OCI-LY1 (cell line): ENCODE measurements around the gene ARID5B.

Experiments used
- H2AFZ ChIP-seq: fragments of 200-600 bp; sonication (generic), shearing (Covaris generic); 2 replicates; pipeline ENCODE4 v1.6.0; 2014; ENCODE audit warnings: antibody characterized with exemption, mild to moderate bottlenecking, low read length
- H3F3A ChIP-seq: fragments of 200-600 bp; sonication (generic), shearing (Covaris generic); 2 replicates; pipeline ENCODE4 v1.6.0; 2014; ENCODE audit warnings: mild to moderate bottlenecking, antibody characterized with exemption, low read length, moderate library complexity; ENCODE audit not compliant: insufficient read depth
- H3K27ac ChIP-seq: fragments of 200-600 bp; sonication (generic); 2 replicates; pipeline ENCODE4 v1.5.1; 2014; ENCODE audit warnings: low read length, mixed run types, mild to moderate bottlenecking, low read depth; ENCODE audit not compliant: poor library complexity, severe bottlenecking
- H3K27me3 ChIP-seq: fragments of 200-600 bp; sonication (generic); 2 replicates; pipeline ENCODE4 v1.6.0; 2014; ENCODE audit warnings: antibody characterized with exemption, mild to moderate bottlenecking, low read length, moderate library complexity; ENCODE audit not compliant: insufficient read depth
- H3K36me3 ChIP-seq: fragments of 200-600 bp; sonication (generic); 2 replicates; pipeline ENCODE4 v1.6.1; 2014; ENCODE audit warnings: mild to moderate bottlenecking, antibody characterized with exemption, low read length, moderate library complexity, mixed read lengths; ENCODE audit not compliant: insufficient read depth
- H3K4me1 ChIP-seq: fragments of 200-600 bp; sonication (generic); 2 replicates; pipeline ENCODE4 v1.5.1; 2014; ENCODE audit warnings: mild to moderate bottlenecking, low read length, moderate library complexity; ENCODE audit not compliant: insufficient read depth, severe bottlenecking
- H3K4me2 ChIP-seq: fragments of 200-600 bp; sonication (generic), shearing (Covaris generic); 2 replicates; pipeline ENCODE4 v1.6.1; 2014; ENCODE audit warnings: low read length
- H3K4me3 ChIP-seq: fragments of 200-600 bp; sonication (generic); 2 replicates; pipeline ENCODE4 v1.5.1; 2014; ENCODE audit warnings: low read length, low read depth, mild to moderate bottlenecking, mixed read lengths; ENCODE audit not compliant: poor library complexity, severe bottlenecking
- H3K79me2 ChIP-seq: fragments of 200-600 bp; shearing (Covaris generic); 2 replicates; pipeline ENCODE4 v1.6.1; 2016; ENCODE audit warnings: mixed run types, low read length, mixed read lengths; ENCODE audit not compliant: insufficient read depth
- H3K9ac ChIP-seq: fragments of 200-600 bp; sonication (generic), shearing (Covaris generic); 2 replicates; pipeline ENCODE4 v1.6.1; 2014; ENCODE audit warnings: mild to moderate bottlenecking, low read length, mixed read lengths
- H3K9me2 ChIP-seq: fragments of 200-600 bp; sonication (generic), shearing (Covaris generic); 2 replicates; pipeline ENCODE4 v1.6.1; 2014; ENCODE audit warnings: low read depth, mild to moderate bottlenecking, low read length, mixed read lengths
- H3K9me3 ChIP-seq: fragments of 200-600 bp; shearing (Covaris generic); 2 replicates; pipeline ENCODE4 v1.6.1; 2014; ENCODE audit warnings: low read length, mixed read lengths
- H4K20me1 ChIP-seq: fragments of 200-600 bp; sonication (generic), shearing (Covaris generic); 2 replicates; pipeline ENCODE4 v1.6.0; 2016; ENCODE audit warnings: mild to moderate bottlenecking, low read length; ENCODE audit not compliant: insufficient read depth
- EZH2 ChIP-seq: fragments of 200-600 bp; sonication (generic), shearing (Covaris generic); IDR thresholded peaks from 2 replicates; pipeline ENCODE4 v1.8.0; 2017; ENCODE audit warnings: borderline replicate concordance, mixed run types, mild to moderate bottlenecking, antibody characterized with exemption, low read length, moderate library complexity, mixed read lengths
- TF ChIP-seq, protein P1 (sequence below): fragments of 200-600 bp; sonication (generic), shearing (Covaris generic); IDR thresholded peaks from 2 replicates; pipeline ENCODE4 v1.5.1; 2017; ENCODE audit warnings: mild to moderate bottlenecking, antibody characterized with exemption, low read length, moderate library complexity, mixed read lengths

Gene ARID5B

DNA sequence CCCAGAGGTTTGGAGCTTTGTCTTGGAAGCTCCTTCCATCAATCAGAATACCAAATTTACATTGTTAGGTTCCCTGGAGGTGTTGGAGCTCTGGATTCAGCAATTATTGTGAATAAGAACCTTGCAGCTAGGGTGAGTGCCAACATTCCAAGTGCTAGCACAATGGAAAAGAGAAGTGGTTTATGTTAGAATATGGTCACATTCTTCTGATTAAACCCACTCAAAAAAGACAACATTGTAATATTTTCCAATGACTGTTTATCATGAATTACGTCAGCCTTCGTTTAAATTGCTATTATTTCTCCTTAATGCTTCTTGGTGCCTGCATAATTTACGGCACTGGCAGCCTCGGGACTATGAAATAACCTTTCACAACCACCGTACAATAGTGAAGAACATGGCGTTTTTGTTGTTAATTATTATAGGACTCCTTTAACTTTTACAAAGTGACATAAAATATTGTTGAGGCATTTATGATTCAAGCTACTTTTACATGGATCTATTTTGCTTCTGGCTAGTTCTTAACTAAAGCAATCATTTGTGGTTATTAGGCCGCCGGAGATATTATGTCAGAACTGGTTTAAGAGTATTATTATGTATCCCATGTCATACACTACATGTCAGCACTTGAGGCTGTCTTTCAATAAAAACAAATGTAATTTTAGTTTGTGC lies 117.7 kb downstream of the ARID5B start:
- H3K36me3 ChIP-seq = peaks cover 25% of the 10 kb centered on the region
- H3K4me1 ChIP-seq = peaks cover 70% of the 10 kb centered on the region
- no peaks in the 10 kb centered on the region for H3F3A ChIP-seq
- H3K4me2 ChIP-seq = peak overlapping the region; percentile 48
- H3K9ac ChIP-seq = peak overlapping the region; percentile 36
- H3K9me2 ChIP-seq = no peaks in the 10 kb centered on the region
- peak overlapping the region; percentile 92 for H3K27ac ChIP-seq
- H4K20me1 ChIP-seq = no peaks in the 10 kb centered on the region
- H3K9me3 ChIP-seq = peaks cover 6% of the 10 kb centered on the region
- H3K4me3 ChIP-seq = peak overlapping the region; percentile 3
- TF ChIP-seq, protein P1, sequence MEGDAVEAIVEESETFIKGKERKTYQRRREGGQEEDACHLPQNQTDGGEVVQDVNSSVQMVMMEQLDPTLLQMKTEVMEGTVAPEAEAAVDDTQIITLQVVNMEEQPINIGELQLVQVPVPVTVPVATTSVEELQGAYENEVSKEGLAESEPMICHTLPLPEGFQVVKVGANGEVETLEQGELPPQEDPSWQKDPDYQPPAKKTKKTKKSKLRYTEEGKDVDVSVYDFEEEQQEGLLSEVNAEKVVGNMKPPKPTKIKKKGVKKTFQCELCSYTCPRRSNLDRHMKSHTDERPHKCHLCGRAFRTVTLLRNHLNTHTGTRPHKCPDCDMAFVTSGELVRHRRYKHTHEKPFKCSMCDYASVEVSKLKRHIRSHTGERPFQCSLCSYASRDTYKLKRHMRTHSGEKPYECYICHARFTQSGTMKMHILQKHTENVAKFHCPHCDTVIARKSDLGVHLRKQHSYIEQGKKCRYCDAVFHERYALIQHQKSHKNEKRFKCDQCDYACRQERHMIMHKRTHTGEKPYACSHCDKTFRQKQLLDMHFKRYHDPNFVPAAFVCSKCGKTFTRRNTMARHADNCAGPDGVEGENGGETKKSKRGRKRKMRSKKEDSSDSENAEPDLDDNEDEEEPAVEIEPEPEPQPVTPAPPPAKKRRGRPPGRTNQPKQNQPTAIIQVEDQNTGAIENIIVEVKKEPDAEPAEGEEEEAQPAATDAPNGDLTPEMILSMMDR = no peak
- no peak for TF ChIP-seq EZH2
- H3K27me3 ChIP-seq = no peaks in the 10 kb centered on the region
- peaks cover 11% of the 10 kb centered on the region; the same call in 1 of the 2 replicates for H3K79me2 ChIP-seq
- H2AFZ ChIP-seq = no peak overlapping the region

DNA sequence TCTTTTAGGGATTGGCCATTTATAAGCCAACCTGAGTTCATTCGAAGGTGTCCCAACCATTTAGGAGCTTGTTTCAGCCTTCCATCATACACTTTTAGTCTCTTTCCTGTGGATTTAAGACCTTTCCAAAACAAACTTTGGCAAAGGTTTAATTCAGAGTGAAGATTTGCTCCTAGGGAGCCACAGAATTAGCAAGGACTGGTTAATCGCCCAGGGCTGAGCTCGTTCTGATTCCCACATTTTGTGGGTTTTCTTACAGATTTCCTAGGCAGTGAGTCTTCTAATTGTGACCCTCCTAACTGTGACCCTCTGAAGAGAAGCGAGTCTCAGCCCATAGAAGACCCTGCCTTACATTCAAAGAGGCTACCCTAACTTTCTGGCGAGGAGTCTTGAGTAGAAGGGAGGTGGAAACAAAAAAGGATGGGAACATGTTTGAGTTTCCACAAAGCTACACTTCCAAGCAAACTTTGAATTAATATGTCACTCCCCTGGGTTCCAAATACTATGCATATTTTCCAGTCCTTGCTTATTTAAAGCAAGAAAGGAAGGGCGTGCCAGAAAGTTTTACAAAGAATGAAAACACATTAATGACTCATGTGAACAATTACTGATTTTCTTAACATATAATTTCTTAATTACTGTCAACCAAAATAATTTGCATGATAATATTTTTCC lies 118.3 kb downstream of the ARID5B start:
- no peaks in the 10 kb centered on the region for H3K9me2 ChIP-seq
- peaks cover 25% of the 10 kb centered on the region for H3K36me3 ChIP-seq
- H3K27ac ChIP-seq = peak overlapping the region; percentile 92
- H3K4me2 ChIP-seq = peak overlapping the region; percentile 48
- H3K27me3 ChIP-seq = no peaks in the 10 kb centered on the region
- H3K79me2 ChIP-seq = peaks cover 11% of the 10 kb centered on the region; the same call in 1 of the 2 replicates
- TF ChIP-seq EZH2 = no peak
- no peaks in the 10 kb centered on the region for H4K20me1 ChIP-seq
- peaks cover 6% of the 10 kb centered on the region for H3K9me3 ChIP-seq
- H3F3A ChIP-seq = no peaks in the 10 kb centered on the region
- H3K9ac ChIP-seq = peak overlapping the region; percentile 46
- H3K4me3 ChIP-seq = no peak overlapping the region
- no peak overlapping the region for H2AFZ ChIP-seq
- H3K4me1 ChIP-seq = peaks cover 70% of the 10 kb centered on the region

DNA sequence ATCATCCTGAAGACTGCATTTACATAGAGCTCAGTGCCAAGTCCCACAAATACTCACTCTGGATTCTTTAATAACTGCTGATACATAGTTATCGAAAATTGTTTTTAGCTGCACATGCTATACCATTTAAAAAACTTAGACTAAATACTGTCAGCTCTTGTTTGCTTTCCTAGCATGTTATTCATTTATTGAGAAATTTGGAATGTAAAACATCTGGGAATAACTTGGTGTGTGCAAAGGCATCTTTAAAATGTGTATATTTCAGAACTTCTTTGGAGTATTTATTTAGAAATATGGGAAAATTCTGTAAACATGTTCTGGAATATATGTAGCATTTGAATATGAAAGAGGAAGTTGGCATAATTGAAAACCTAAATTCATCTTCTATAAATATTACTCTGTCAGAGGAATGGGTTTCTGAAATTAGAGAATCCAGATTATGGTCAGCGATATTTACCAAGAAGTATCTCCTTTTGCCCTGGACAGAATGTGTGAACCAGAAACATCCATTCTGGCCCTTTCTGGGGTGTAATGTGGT lies 119.7 kb downstream of the ARID5B start:
- H4K20me1 ChIP-seq = no peaks in the 10 kb centered on the region
- H3K36me3 ChIP-seq = peaks cover 25% of the 10 kb centered on the region
- H3K9me2 ChIP-seq = no peaks in the 10 kb centered on the region
- peaks cover 6% of the 10 kb centered on the region for H3K9me3 ChIP-seq
- peaks cover 69% of the 10 kb centered on the region for H3K4me1 ChIP-seq
- no peak overlapping the region for H3K4me3 ChIP-seq
- 0 out of 2 replicates have a peak overlapping the region, but pooled peaks have one; percentile 16 for H3K9ac ChIP-seq
- no peak overlapping the region for H2AFZ ChIP-seq
- peak overlapping the region; percentile 92 for H3K27ac ChIP-seq
- no peaks in the 10 kb centered on the region for H3K27me3 ChIP-seq
- peaks cover 11% of the 10 kb centered on the region; the same call in 1 of the 2 replicates for H3K79me2 ChIP-seq
- peak overlapping the region; percentile 36; the same call in 1 of the 2 replicates for H3K4me2 ChIP-seq
- no peaks in the 10 kb centered on the region for H3F3A ChIP-seq
- no peak for TF ChIP-seq EZH2
- TF ChIP-seq, protein P1 = no peak
